ENCODE results near the gene FYN. TPM values are rescaled to one million over a fixed set of nuclear protein-coding genes. Genes with fewer than 3 reads are reported as not detected.

FYN gene
- total and polyA plus RNA-seq, 4 donors = 11.2 to 28.3 (median 19.7) TPM

GRCh38 chr6:111747829-111748228 lies 125.4 kb downstream of the FYN start:
- WGBS = 80% methylated on average over 5 of the region's 5 CpGs
- no peak for DNase-seq (ENCODE audit: low spot score)
- no peak for TF ChIP-seq FOXA2 (IDR thresholded peaks at IDR 0.05)
- TF ChIP-seq HNF4G (IDR thresholded peaks at IDR 0.05) = no peak
- no peaks in the 10 kb centered on the region for H3K27me3 ChIP-seq (ENCODE audit: control insufficient read depth in 4 of 4, insufficient read depth in 4 of 4, low read length in 3 of 4)
- no peak overlapping the region for H3K9ac ChIP-seq (ENCODE audit: low read depth in 1 of 2, low read length in 2 of 2)
- H3K9me3 ChIP-seq (ENCODE audit: control insufficient read depth in 4 of 4, low read length in 3 of 4) = no peaks in the 10 kb centered on the region
- H3K27ac ChIP-seq (ENCODE audit: low read depth in 1 of 2, low read length in 2 of 2) = peak overlapping the region in 1 of 2 donors; percentile 19
- no peaks in the 10 kb centered on the region for H3K36me3 ChIP-seq (ENCODE audit: control insufficient read depth in 4 of 4, insufficient read depth in 3 of 4, low read depth in 1 of 4, low read length in 3 of 4)
- peaks cover 0 to 2% (median 0%) of the 10 kb centered on the region in 4 donors for H3K4me1 ChIP-seq (ENCODE audit: control insufficient read depth in 4 of 4, insufficient read depth in 4 of 4, low read length in 3 of 4)
- H3K4me3 ChIP-seq (ENCODE audit: low read depth in 1 of 3, low read length in 3 of 3) = no peak overlapping the region

- Histone ChIP-seq H3K9ac (ENCODE audit: low read depth in 1 of 2, low read length in 2 of 2) (no peak overlapping the region), H3K4me1 (ENCODE audit: control insufficient read depth in 4 of 4, insufficient read depth in 4 of 4, low read length in 3 of 4) (peaks cover 0 to 2% (median 0%) of the 10 kb centered on the region in 4 donors), H3K36me3 (ENCODE audit: control insufficient read depth in 4 of 4, insufficient read depth in 3 of 4, low read depth in 1 of 4, low read length in 3 of 4) (no peaks in the 10 kb centered on the region), H3K27me3 (ENCODE audit: control insufficient read depth in 4 of 4, insufficient read depth in 4 of 4, low read length in 3 of 4) (no peaks in the 10 kb centered on the region), H3K27ac (ENCODE audit: low read depth in 1 of 2, low read length in 2 of 2) (peak overlapping the region in 1 of 2 donors; percentile 19), H3K4me3 (ENCODE audit: low read depth in 1 of 3, low read length in 3 of 3) (no peak overlapping the region), H3K9me3 (ENCODE audit: control insufficient read depth in 4 of 4, low read length in 3 of 4) (no peaks in the 10 kb centered on the region)
- DNase-seq (ENCODE audit: low spot score) = no peak
- TF ChIP-seq ATF3 (IDR thresholded peaks at IDR 0.05) (no peak), JUND (IDR thresholded peaks at IDR 0.05) (no peak), HNF4G (IDR thresholded peaks at IDR 0.05) (no peak), RXRA (IDR thresholded peaks at IDR 0.05) (no peak), RAD21 (IDR thresholded peaks at IDR 0.05) (no peak), SP1 (IDR thresholded peaks at IDR 0.05) (no peak), EGR1 (IDR thresholded peaks at IDR 0.05; ENCODE audit: low read depth in 2 of 2) (no peak), GABPA (IDR thresholded peaks at IDR 0.05 in 1 of 2, conservative IDR thresholded peaks at IDR 0.05 in 1 of 2) (no peak), CTCF (IDR thresholded peaks at IDR 0.05; ENCODE audit: low read depth, low read length, missing input control) (no peak)
- WGBS = 61% methylated on average over 6 of the region's 6 CpGs
These were observed 125.9 kb downstream of the FYN start for GRCh38 chr6:111747396-111747795.

- Histone ChIP-seq H3K36me3 (ENCODE audit: control insufficient read depth in 4 of 4, insufficient read depth in 3 of 4, low read depth in 1 of 4, low read length in 3 of 4) (no peaks in the 10 kb centered on the region), H3K4me3 (ENCODE audit: low read depth in 1 of 3, low read length in 3 of 3) (no peak overlapping the region), H3K27me3 (ENCODE audit: control insufficient read depth in 4 of 4, insufficient read depth in 4 of 4, low read length in 3 of 4) (no peaks in the 10 kb centered on the region), H3K4me1 (ENCODE audit: control insufficient read depth in 4 of 4, insufficient read depth in 4 of 4, low read length in 3 of 4) (peaks cover 0 to 2% (median 0%) of the 10 kb centered on the region in 4 donors), H3K27ac (ENCODE audit: low read depth in 1 of 2, low read length in 2 of 2) (no peak overlapping the region), H3K9me3 (ENCODE audit: control insufficient read depth in 4 of 4, low read length in 3 of 4) (no peaks in the 10 kb centered on the region), H3K9ac (ENCODE audit: low read depth in 1 of 2, low read length in 2 of 2) (no peak overlapping the region)
- no peak for DNase-seq (ENCODE audit: low spot score)
- no peak for TF ChIP-seq CTCF (IDR thresholded peaks at IDR 0.05; ENCODE audit: low read depth, low read length, missing input control)
- TF ChIP-seq SP1 (IDR thresholded peaks at IDR 0.05) = no peak
- TF ChIP-seq HNF4G (IDR thresholded peaks at IDR 0.05) = no peak
- TF ChIP-seq MAX (IDR thresholded peaks at IDR 0.05) = no peak
- no peak for TF ChIP-seq FOXA2 (IDR thresholded peaks at IDR 0.05)
- no peak for TF ChIP-seq NR2F2 (IDR thresholded peaks at IDR 0.05)
- no peak for TF ChIP-seq RXRA (IDR thresholded peaks at IDR 0.05)
- TF ChIP-seq FOXA1 (IDR thresholded peaks at IDR 0.05) = no peak
- TF ChIP-seq JUND (IDR thresholded peaks at IDR 0.05) = no peak
- TF ChIP-seq TAF1 (conservative IDR thresholded peaks at IDR 0.05) = no peak
- no peak for TF ChIP-seq ATF3 (IDR thresholded peaks at IDR 0.05)
- no peak for TF ChIP-seq ZBTB33 (IDR thresholded peaks at IDR 0.05)
- no peak for TF ChIP-seq GABPA (IDR thresholded peaks at IDR 0.05 in 1 of 2, conservative IDR thresholded peaks at IDR 0.05 in 1 of 2)
- TF ChIP-seq YY1 (IDR thresholded peaks at IDR 0.05) = no peak
- TF ChIP-seq EGR1 (IDR thresholded peaks at IDR 0.05; ENCODE audit: low read depth in 2 of 2) = no peak
- no peak for TF ChIP-seq REST (IDR thresholded peaks at IDR 0.05)
These were observed 126.3 kb downstream of the FYN start for GRCh38 chr6:111746983-111747382.
